ENCODE data around the gene ATIC.

Gene ATIC

DNA sequence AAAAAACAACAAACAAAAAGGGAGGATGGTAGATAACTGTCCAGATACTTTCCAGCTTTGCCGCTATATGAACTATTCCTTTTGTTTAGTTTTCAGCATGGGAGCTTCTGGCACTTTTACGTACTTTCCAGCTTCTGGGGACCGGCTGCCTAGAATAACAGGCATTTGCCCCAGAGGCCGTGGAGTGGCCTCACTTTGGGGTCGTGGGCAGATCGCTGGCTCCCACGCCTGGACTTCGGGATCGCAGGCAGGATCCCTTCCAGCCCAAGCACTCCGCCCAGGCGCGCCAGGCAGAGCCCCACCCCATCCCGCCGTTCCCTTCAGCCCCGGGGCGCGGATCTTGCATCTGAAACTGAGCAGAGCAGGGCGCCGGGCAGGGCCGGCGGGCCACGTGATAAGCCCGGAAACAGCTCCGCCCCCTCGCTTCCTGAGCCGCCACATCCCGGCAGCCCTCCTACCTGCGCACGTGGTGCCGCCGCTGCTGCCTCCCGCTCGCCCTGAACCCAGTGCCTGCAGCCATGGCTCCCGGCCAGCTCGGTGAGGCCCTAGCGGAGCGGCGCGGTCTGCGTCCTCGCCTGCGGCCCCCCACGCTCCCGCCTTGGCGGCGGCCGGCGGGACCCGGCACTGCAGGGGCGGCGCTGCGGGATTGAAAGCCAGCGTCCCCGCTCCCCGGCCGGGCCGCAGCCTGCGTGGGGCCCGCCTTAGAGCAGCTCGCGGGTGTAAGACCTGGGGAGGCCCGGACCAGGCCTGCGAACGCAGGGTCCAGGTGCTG is at the start of gene ATIC:
Gene ATIC, plus strand, starts transcription at position 435 of the 772 bp plus-strand sequence. Its CDS starts 84 bp downstream, at position 519.
- peak; percentile 93 for DNase-seq

- DNase-seq, result no peak
These were observed 49.6 kb upstream of the ATIC start for GRCh38 chr2:215262303-215262702.

DNA sequence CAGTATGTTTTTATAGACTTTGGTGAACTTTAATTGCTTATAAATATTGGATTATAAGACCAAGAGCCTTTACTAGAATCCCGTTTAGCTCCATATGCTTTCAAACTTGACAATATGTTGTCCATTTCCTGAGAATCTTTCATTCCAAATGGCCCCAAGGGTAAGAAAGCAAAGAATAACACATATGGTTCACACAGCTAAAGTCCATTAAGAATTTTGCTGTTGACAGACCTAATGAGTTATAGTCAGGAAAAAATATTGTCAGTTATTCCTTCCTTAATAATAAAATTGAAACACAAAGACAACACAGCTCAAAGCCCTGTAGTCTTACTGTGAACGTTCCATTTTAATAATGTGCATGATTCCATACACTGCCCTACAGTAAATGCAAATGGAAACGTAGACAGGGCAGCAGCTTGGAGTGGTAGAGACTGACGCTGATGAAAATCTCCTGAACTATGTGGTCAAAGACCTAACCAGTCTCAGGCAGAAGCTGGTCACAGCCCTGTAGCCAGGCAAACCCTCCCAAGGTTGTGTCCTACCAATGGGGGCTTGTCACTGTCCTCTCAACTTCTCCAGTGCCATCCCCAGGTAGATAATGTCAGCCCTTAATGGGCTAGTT is 49.0 kb upstream of the ATIC start:
- no peak for DNase-seq

DNA sequence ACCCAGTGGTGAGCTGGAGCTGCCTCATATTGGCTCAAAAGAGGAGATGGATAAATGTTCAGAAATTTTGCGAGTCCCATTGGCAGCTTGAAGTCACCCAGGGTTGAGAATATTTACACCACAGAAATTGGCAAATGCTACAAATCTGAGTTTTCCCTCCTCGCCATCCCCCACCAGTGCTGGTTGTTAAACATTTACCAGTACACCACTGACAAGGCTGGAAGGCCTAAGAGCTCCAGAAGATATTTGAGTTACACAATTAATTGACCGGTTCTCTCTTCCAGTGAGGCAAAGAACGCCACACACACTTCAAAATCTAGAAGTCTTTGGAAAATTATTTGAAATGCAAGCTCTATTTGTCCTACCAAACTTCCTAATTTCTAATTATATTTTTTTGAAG is 47.5 kb upstream of the ATIC start:
- DNase-seq, result no peak

DNA sequence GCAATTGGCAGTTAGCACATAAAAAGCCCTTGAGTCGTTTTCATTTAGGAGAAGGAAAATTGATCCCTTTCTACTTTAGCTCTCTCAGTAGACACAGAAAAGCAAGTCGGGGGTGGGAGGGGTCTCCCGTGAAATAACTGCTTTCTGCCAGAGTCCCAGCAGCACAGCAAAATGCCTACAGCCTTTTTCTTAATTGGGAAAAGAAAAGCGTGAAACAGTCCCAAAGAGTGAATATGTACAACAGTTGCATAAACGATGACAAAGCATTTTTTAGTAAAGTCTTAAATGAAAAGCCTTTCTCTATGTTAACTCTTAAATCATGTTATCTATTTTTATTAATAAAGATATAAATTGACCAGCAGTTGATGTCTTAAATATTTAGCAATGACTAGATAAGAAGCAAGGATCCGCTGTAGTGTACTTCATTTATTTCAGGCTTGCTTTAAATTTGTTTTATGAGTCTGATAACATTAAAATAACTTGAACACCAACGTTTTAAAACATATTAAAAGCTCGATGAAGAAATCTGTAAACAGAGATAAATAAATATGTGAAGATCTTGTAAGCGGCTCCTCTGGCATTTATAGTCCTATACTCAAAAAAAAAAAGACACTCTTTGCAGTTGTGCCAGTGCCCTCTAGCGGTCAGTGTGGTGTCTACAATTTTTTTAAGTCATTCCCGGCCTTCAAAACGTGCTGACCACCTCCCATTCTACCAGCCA is 42.3 kb upstream of the ATIC start:
- DNase-seq, result peak; percentile 78

GRCh38 chr2:215270118-215270451 is 41.8 kb upstream of the ATIC start:
- no peak for DNase-seq

GRCh38 chr2:215271446-215271845 is 40.4 kb upstream of the ATIC start:
- no peak for DNase-seq

DNA sequence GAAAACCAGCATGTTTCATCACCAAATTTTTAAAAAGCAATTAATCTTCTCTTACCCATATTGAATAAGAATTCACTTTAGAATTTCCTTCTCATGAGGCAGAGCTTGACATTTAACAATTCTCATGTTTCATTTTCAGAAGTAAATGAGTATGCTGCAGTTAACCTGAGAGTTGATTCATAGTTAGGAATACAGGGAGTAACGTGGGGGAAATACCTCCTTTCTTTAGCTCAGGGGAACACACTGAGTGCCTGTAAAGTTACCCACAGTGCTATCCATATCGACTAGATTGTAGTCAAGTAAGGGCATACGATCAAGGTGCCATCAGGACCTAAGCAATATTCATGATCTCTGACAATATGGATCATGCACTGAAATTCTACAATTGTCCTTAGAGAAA is 38.9 kb upstream of the ATIC start:
- no peak for DNase-seq

DNA sequence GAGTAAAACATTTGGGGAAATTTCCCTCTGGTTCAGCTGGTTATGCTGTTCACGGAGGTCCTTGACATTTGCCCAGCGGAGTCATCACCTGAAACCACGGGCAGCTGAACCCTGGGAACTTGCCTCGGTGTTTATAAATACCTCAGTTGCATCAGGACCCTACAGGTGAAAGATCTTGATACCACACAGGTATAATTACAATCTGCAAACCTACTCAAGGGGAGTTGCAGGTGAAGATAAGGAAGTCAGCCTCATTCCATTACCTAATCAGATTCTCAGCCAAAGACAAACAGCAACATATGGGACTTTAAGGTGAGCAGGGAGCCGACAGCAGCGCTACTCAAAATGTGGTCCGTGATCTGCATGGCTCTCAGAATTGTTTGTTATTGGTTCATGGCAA is 37.0 kb upstream of the ATIC start:
- DNase-seq, result no peak

- no peak for DNase-seq
These were observed 36.0 kb upstream of the ATIC start for GRCh38 chr2:215275824-215276223.

- DNase-seq, result no peak
These were observed 33.9 kb upstream of the ATIC start for GRCh38 chr2:215277944-215278343.

GRCh38 chr2:215280326-215280725 is 31.5 kb upstream of the ATIC start:
- DNase-seq, result no peak

- DNase-seq, result no peak
These were observed 28.6 kb upstream of the ATIC start for GRCh38 chr2:215283221-215283620.

GRCh38 chr2:215286309-215286708 is 25.6 kb upstream of the ATIC start:
- DNase-seq, result no peak

DNA sequence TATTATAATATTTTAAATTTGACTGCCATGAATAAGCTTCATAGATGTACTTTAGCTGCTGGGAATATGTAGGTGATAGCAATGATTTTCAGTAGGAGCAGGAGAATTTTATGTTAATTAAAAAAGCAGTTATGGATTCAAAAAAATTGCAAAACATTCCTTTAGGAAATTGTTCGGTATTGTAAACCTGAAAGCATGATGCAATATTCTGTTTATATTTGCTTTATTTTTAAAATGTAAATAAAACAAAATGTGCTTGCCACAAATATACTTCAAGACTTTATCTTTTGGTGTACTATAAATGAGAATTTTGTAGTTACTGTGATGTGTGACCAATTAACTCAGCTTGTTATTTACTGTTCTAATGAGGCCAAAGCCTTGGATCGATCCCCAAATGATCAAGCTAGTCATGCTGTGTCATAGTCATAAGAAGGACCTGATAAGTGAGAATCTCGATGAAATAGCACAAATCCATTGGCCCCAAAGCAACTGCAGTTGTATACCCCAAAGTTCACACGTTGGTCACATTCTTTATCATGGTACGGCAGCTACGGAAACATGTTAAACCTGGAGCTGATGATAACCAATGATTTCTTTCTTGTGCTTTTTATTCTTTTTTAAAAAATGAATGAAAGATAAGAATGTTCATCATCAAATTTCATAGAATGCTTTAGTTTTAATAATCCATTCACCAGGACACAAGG is 23.6 kb upstream of the ATIC start:
- no peak for DNase-seq

DNA sequence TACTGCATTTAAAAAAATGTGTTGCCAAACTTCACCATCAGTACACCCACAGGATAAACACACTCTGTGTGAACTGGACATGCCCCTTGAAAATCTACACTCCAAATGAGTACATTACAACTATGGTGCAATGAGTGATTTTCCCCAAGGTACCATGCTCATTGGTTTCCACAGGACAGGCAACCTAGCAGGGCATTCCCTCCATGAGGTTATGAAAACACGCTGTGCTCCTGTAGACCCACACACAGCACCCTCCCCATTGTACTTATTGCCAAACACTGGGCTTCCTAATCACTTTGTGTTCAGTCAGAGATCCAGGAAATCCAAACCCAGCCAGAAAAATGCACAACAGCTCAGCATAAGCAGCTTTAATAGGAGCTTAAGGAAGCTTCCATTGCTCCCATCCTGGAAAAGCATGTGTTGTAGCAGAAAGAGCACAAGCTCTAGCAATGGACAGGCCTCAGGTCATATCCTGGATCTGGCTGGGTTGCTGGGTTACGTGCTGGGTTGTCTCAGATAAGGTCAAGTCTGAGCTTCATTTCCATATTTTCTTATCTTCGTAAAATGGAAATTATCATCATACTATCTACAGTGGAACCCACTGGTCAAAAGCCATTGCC is 20.8 kb upstream of the ATIC start:
- no peak for DNase-seq

DNA sequence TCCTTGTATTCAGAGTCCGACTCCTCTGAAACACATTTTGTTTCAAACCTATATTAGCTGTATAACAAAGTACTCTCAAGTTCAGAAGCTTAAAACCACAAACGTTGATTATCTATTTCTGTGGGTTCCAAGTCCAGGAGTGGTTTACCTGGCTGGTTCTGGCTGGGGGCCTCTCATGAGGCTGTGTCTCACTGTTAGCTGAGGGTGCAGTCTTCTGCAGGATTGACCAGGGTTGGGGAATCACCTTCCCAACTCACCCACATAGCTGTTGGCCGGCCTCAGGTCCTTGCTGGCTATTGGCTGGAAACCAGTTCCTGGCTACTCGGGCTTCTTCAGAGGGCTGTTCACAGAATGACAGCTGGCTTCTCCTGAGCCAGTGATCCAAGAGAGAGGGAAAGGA is 18.0 kb upstream of the ATIC start:
- DNase-seq, result no peak

DNA sequence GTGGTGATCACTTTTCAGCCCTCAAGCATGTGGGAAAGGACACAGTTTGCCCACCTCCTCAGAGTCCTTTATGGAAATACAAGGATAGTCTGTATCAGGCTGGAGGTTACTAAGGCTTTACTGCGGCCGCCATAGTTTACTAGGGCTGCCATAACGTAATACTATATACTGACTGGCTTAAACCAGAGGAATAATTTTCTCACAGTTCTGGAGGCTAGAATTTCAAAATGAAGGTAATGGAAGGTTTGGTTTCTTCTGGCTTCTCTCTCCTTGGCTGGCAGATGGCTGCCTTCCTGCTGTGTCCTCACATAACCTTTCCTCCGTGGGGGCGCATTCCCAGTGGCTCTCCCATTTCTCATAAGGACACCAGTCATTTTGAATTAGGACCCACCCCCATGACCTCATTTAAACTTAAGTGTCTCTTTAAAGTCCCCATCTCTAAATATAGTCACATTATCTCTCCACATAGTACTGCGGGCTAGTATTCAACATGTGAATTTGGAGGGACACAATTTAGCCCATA is 12.5 kb upstream of the ATIC start:
- DNase-seq, result no peak

- DNase-seq, result no peak
These were observed 9.9 kb upstream of the ATIC start for GRCh38 chr2:215301994-215302393.

- peak; percentile 6 for DNase-seq
These were observed 617 bp upstream of the ATIC start for GRCh38 chr2:215311259-215311624.

- DNase-seq, result no peak
These were observed 1.4 kb downstream of the ATIC start for GRCh38 chr2:215313255-215313613.

- no peak for DNase-seq
These were observed 3.0 kb downstream of the ATIC start for GRCh38 chr2:215314896-215315295.

- no peak for DNase-seq
These were observed 3.4 kb downstream of the ATIC start for GRCh38 chr2:215315301-215315700.
